ENCODE results near the gene CNNM4.

CNNM4 gene

GRCh38 chr2:96861074-96861473, 100.4 kb downstream of the CNNM4 start:
- no peak for DNase-seq
